ENCODE measurements around the gene ECT2L. TPM values are rescaled to one million over a fixed set of nuclear protein-coding genes. Genes with fewer than 3 reads are reported as not detected.

Gene ECT2L
- polyA plus RNA-seq, 1 of the 3 experiments (the other 2 are of a cell fraction) = 0.02 TPM

DNA sequence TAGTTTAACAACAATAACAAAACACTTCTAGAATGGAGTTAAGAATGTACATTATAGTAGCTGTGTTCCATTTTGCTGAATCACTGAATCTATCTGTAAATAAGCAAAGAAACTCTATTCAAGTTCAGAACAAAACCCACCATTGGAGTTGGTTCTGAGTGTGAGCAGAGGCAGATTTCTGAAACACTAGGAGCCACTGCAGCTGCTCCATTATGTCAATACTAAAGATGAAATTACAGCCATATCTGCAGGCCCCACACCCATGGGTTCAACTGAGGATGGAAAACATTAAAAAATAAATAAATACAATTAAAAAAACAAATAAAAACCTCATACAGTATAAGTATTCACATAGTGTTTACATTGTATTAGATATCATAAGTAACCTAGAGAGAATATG is 101.1 kb downstream of the ECT2L start:
- ChIA-PET CTCF (interaction anchor here (1.6 kb wide), 1 partner anchor 8 kb away, joined by 6 read pairs; no protein-coding TSS in a partner anchor), POLR2A (no interaction called here)
- no peak overlapping the region for H3K9ac ChIP-seq
- H3K9me2 ChIP-seq = no peaks in the 10 kb centered on the region
- no peaks in the 10 kb centered on the region for H3K27me3 ChIP-seq (ENCODE audit: insufficient read depth)
- TF ChIP-seq USF2 (IDR thresholded peaks at IDR 0.05; ENCODE audit: borderline replicate concordance, low read depth, low read length) = no peak
- TF ChIP-seq, protein P1, sequence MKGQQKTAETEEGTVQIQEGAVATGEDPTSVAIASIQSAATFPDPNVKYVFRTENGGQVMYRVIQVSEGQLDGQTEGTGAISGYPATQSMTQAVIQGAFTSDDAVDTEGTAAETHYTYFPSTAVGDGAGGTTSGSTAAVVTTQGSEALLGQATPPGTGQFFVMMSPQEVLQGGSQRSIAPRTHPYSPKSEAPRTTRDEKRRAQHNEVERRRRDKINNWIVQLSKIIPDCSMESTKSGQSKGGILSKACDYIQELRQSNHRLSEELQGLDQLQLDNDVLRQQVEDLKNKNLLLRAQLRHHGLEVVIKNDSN (IDR thresholded peaks at IDR 0.05; ENCODE audit: borderline replicate concordance, low read depth) = no peak
- peaks cover 8 to 15% of the 10 kb centered on the region in 2 experiments for H3K36me3 ChIP-seq (replicated peaks in 1 of 2; ENCODE audit: control insufficient read depth in 1 of 2, insufficient read depth in 2 of 2, low read length in 1 of 2)
- H3K4me2 ChIP-seq = no peak overlapping the region
- H3F3A ChIP-seq (replicated peaks; ENCODE audit: insufficient read depth) = no peaks in the 10 kb centered on the region
- no peaks in the 10 kb centered on the region for H3K79me2 ChIP-seq (ENCODE audit: insufficient read depth)
- H3K27ac ChIP-seq (ENCODE audit: low read depth in 2 of 2, low read length in 1 of 2) = no peak overlapping the region
- H4K20me1 ChIP-seq (ENCODE audit: insufficient read depth) = no peaks in the 10 kb centered on the region
- no peaks in the 10 kb centered on the region for H3K9me3 ChIP-seq
- no peaks in the 10 kb centered on the region for H3K4me1 ChIP-seq (ENCODE audit: control insufficient read depth in 1 of 2, insufficient read depth in 2 of 2, low read depth in 1 of 2, low read length in 1 of 2)
- DNase-seq = no peak
- H3K4me3 ChIP-seq (ENCODE audit: low read depth in 2 of 2, low read length in 1 of 2) = no peak overlapping the region
- no peak overlapping the region for H2AFZ ChIP-seq (ENCODE audit: low read depth)

DNA sequence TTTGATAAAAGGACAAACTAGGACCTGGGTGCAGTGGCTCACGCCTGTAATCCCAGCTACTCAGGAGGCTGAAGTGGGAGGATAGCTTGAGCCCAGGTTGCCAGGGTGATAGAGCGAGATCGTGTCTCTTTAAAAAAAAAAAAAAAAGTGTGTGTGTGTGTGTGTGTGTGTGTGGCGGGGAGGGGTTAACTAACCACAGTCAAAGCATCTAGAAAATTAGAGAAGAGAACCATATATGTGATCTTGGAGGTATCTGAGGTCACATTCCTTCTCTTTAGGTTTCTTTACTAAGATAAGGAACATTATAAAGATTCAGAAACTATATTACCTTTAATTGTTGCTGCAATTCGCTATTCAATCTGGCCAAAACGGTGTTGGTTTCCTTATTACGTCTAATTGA is 111.3 kb downstream of the ECT2L start:
- POLR2A ChIA-PET = no interaction called here
- Histone ChIP-seq H3K9ac (no peak overlapping the region), H3K79me2 (ENCODE audit: insufficient read depth) (no peaks in the 10 kb centered on the region), H3K4me3 (ENCODE audit: low read depth in 2 of 2, low read length in 1 of 2) (no peak overlapping the region), H2AFZ (ENCODE audit: low read depth) (no peak overlapping the region), H4K20me1 (ENCODE audit: insufficient read depth) (no peaks in the 10 kb centered on the region), H3K27ac (ENCODE audit: low read depth in 2 of 2, low read length in 1 of 2) (no peak overlapping the region), H3K36me3 (replicated peaks in 1 of 2; ENCODE audit: control insufficient read depth in 1 of 2, insufficient read depth in 2 of 2, low read length in 1 of 2) (peaks cover 68 to 72% of the 10 kb centered on the region in 2 experiments), H3F3A (replicated peaks; ENCODE audit: insufficient read depth) (peaks cover 6% of the 10 kb centered on the region), H3K9me3 (no peaks in the 10 kb centered on the region), H3K9me2 (no peaks in the 10 kb centered on the region), H3K27me3 (ENCODE audit: insufficient read depth) (no peaks in the 10 kb centered on the region), H3K4me1 (ENCODE audit: control insufficient read depth in 1 of 2, insufficient read depth in 2 of 2, low read depth in 1 of 2, low read length in 1 of 2) (no peaks in the 10 kb centered on the region), H3K4me2 (no peak overlapping the region)
- CTCF ChIA-PET = no interaction called here
- no peak for TF ChIP-seq GABPA (IDR thresholded peaks at IDR 0.05; ENCODE audit: low read depth)
- TF ChIP-seq CHD2 (IDR thresholded peaks at IDR 0.05; ENCODE audit: low read length, partially characterized antibody) = no peak
- TF ChIP-seq USF2 (IDR thresholded peaks at IDR 0.05; ENCODE audit: borderline replicate concordance, low read depth, low read length) = no peak
- TF ChIP-seq REST (IDR thresholded peaks at IDR 0.05; ENCODE audit: low read depth, low read length) = no peak
- TF ChIP-seq ELF1 (IDR thresholded peaks at IDR 0.05) = no peak
- no peak for TF ChIP-seq FOSL2 (IDR thresholded peaks at IDR 0.05; ENCODE audit: borderline replicate concordance, low read depth)
- no peak for TF ChIP-seq TEAD4 (IDR thresholded peaks at IDR 0.05; ENCODE audit: borderline replicate concordance, insufficient read depth)
- TF ChIP-seq, protein P2, sequence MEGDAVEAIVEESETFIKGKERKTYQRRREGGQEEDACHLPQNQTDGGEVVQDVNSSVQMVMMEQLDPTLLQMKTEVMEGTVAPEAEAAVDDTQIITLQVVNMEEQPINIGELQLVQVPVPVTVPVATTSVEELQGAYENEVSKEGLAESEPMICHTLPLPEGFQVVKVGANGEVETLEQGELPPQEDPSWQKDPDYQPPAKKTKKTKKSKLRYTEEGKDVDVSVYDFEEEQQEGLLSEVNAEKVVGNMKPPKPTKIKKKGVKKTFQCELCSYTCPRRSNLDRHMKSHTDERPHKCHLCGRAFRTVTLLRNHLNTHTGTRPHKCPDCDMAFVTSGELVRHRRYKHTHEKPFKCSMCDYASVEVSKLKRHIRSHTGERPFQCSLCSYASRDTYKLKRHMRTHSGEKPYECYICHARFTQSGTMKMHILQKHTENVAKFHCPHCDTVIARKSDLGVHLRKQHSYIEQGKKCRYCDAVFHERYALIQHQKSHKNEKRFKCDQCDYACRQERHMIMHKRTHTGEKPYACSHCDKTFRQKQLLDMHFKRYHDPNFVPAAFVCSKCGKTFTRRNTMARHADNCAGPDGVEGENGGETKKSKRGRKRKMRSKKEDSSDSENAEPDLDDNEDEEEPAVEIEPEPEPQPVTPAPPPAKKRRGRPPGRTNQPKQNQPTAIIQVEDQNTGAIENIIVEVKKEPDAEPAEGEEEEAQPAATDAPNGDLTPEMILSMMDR (IDR thresholded peaks at IDR 0.05) = no peak
- TF ChIP-seq TCF12 (IDR thresholded peaks at IDR 0.05) = no peak
- no peak for TF ChIP-seq POLR2AphosphoS5 (IDR thresholded peaks at IDR 0.05; ENCODE audit: low read depth, low read length)
- TF ChIP-seq MXI1 (IDR thresholded peaks at IDR 0.05; ENCODE audit: low read depth, low read length) = no peak
- no peak for TF ChIP-seq FOXM1 (IDR thresholded peaks at IDR 0.05; ENCODE audit: low read depth)
- DNase-seq = no peak
- 94% methylated on average over 7 of the region's 7 CpGs for WGBS (ENCODE audit: low lambda C conversion rate)
